GM19467 (cell line): ENCODE results near the gene ITGA8.

ENCODE experiments used
- ATAC-seq: cut with Tn5 transposase; IDR thresholded peaks from one replicate; pipeline ENCODE4 v1.9.1; 2021; ENCODE audit warnings: mild to moderate bottlenecking, moderate library complexity; ENCODE audit not compliant: unreplicated experiment

ITGA8 gene

DNA sequence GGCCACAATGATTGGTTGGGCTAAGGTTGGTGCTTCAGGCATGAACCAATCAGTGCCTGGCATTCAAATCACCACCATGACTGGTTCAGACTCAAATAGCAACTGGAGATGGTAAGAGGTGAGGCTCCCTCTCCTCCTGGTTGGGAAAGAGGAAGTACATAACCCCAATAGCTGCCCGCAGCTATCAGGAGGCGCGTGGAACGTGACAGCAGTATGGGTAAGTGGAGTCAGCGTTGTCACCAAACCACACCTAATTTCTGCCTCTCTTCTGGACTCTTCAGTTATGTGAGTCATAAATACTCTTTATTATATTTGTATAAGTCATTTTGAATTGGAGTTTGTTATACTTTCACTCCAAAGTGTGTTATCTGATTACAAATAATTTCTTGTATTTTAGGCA, 17.9 kb upstream of the ITGA8 start:
- ATAC-seq, result no peak

DNA sequence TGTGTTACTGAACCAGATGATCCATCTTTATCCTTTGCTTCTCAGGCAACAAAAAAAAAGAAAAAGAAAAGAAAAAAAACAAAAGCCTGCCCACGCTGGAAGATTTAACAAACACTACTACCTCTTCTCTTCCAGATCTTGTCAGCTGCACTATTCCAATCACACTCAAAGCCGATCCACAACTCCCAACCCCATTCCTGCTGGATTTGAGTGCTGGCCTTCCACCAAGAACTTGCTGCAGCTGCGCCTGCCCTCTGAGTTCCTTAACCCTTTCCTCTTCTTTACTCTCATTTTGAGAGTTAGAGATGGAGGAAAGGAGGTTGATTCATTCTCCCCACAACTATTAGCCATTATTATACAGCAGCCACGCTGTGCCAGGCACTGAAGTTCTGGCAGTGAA, 16.0 kb upstream of the ITGA8 start:
- ATAC-seq, result no peak

DNA sequence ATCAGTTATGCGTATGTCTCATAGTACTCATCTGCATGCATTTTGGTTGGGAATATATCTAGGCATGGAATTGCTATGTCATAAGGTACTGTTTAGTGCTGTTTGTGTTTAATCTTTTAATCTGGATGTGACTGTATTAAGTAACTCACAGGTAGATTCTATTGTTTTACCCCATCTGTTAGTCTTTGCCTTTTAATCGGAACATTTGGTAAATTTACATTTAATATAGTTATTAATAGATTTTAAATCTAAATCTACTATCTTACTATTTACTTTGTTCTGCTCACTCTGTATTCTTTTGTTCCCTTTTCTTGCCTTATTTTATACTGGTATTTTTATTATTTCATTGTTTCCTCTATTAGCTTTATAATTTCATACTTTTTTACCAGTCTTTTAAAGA, 10.6 kb upstream of the ITGA8 start:
- ATAC-seq, result no peak

DNA sequence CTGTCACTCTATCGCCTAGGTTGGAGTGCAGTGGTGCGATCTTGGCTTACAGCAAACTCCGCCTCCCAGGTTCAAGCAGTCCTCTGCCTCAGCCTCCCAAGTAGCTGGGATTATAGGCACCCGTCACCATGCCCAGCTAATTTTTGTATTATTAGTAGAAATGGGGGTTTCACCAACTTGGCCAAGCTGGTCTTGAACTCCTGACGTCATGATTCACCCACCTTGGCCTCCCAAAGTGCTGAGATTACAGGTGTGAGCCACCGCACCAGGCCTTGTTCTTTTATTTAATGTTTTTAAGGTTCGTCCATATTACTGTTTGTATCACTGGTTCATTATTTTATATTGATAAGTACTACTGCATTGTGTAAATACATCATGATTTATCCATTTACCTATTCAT, 10.2 kb upstream of the ITGA8 start:
- ATAC-seq, result no peak

DNA sequence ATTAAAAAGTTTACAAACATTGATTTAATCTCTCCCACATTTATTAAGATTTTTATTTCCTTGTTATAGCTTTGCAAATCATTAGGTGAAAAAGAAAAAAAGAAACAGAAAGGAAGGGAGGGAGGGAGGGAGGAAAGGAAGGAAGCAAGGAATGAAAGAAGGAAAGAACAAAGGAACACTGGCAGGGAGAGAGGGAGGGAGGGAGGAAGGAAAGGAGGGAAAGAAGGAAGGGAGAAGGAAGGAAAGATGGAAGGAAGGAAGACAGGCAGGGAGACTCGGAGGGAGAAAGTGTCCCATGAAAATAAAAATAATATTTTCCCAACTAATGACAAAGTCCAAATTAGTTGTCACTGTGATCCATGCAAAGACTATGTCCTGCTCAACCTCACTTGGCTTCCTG, 6.3 kb upstream of the ITGA8 start:
- ATAC-seq, result no peak

DNA sequence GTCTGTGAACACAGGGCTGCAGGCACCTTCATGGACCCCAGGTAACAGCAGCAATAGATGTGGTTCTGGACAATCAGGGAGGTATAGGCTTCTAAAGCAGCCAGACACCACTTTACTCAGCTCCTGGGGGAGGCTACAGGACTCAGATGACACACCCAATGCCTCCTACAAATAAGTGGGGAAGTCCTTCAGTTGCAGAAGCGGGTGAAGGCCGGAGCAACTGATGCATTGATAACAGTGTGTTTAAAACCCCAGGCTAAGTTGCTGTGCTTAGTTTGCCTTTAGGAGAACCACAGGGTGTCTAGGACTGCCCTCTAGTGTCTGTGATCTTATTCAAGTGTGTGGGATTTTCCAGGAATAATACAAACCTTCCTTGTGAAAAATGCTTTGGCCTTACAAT, 5.9 kb upstream of the ITGA8 start:
- ATAC-seq, result no peak

DNA sequence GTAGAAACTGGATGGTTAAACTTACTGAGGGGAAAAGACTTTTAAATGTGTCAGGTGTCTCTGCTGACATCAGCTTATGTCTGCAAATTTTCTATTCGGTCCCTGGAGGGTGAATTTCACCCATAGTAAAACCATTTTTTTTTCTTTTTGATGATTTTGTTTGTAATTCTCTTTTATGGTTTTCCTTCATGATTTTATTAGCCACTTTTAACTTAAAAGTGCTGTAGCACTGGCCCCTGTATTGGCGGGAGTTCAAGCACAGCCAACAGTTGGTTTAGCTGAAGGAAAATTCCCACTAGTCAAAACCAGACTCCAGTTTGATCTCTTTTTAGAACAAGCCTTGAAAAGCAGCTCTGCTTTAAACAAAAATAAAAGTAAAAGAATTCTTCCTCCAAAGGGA, 5.0 kb upstream of the ITGA8 start:
- ATAC-seq, result no peak

DNA sequence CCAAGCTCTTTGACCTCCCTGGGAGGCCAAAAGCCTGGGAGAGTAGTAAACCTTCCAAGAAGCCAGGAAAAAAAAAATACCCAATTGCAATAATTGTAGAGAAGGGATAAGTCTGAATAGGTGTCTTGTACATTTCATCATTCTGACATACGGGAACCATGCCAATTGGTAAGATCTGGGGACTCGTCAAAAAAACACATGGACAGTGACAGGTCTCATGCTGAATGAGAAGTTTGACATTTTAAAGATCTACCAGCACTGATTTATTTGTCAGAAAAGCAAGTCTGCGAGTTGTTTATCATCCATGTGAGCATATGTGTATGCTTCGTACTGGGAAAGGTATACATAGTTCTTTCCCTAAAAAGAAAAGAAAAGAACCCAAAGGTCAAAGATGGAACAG, 4.1 kb upstream of the ITGA8 start:
- ATAC-seq, result no peak

DNA sequence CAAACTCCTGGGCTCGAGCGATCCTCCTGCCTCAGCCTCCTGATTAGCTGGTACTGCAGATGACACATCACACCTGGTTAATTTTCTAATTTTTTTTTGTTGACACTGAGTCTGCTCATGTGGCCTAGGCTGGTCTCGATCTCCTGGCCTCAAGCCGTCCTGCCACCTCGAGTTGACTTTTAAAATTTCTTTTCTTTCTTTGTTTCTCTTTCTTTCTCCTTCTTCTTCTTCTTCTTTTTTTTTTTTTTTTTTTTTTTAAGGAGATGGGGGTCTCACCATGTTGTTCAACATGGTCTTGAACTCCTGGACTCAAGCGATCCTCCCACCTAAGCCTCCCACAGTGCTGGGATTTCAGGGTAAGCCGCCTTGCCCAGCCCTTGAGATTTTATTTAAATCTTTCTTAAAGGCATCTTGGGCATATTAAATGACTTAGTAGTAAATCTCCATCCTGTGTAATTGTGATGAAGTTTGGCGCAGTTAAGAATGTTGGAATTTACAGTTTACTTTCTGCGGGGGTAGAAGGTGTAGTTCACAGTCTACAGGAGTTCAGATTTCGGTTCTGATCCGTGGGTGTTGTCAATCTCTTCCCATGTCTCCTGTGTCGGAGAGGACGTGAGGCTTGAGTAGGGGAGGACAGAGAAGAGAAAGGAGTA, 1.0 kb upstream of the ITGA8 start:
- no peak for ATAC-seq

DNA sequence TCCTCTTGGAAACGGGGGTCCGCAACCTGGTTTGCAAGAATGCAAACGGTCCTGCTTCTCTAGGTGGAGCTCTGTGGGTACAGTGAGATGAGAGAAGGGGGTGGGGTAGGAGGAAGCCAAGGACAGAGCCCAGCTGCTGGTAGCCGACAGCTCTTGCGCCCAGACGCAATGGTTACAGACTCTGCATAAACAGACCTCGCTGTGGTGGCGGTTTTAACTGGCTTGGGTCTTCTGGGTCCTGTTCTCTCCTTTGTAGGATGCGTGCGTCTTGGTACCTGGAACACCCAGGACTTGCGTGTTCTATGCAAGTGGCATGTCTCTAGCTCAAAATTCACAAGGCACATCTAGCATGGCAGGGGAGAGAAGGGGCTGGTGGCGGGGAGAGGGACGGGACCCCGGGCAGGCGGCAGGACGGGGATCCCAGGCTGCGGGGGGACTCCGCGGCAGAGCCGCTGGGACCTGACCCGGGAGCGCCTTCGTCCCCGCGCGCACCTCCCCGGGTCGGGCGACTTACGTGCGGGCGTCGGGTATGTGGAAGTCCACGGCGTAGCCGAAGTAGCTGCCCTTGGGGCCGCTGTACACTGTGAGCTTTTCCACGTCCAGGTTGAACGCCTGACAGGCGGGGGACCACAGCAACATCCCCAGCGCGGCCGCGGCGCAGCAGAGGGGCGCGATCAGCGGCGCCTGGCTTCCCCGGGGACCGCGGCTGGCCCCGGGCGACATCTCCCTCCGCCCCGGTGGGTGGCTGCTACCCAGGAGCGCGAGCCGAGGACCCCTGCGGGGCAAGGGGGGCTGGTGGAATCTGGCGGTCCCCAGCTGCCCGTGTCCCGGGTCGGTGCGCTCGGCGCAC, 448 bp downstream of the ITGA8 start:
- ATAC-seq, result no peak

DNA sequence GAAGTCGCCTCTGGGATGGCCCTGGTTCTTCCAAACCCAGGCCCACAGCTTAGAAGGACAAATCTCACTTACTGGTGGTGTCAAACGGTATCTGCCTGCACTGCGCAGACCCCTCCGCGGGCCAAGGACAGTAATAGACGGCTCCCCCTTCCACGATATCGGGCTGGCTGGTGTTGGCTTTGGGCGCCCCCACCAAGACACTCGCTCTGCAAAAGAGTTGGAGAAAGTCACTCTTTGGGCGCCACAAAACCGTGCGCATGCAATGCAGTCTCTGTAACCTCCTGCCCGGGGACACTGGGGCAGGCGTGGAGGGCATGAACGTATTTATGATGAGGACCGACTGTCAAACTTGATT, 1.1 kb downstream of the ITGA8 start:
- no peak for ATAC-seq

DNA sequence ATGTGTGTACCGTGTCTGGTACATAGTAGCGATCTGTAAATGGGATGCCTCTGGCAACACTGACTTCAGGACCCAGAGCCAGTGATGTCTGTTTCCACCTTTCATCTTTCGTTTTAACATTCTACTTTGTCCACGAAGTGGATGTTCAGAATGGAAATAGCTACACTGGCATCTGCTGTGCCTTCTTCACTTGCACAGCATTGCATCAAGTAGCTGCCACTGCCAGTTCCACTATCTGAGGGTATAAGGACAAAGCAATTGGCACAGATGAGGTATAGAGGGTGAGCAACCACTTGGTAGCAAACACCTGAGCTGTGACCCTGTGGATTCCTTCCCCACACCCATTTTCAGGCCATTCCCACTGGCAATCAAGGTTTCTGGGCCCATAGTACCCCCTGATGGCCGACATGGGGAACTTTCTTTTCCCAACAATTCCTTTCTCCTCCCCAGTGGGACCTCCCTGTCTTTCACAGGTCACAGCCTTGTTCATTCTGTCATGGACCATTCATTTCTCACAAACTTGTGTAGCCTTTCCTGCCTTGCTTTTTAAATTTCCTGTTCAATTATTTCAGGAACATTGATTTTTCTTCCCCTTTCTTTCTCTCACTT, 4.0 kb downstream of the ITGA8 start:
- ATAC-seq, result no peak

DNA sequence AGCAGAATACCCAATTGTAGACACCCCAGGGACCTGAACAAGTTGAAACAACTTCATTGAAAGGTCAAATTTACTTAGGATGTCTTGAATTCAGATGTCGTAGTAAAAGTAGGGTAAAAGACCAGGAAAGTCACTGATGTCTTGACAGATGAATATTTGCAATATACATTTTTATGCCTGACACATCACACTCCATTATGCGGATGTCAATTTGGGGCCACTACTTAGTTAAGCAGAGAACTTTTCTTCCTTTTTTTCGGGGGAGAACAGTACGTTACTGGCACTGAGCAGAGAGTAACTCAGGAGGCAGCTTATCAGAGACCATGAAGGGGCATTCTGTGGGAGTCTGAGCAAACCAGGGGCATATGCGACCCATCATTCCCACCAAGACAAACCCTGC, 4.9 kb downstream of the ITGA8 start:
- ATAC-seq, result no peak

DNA sequence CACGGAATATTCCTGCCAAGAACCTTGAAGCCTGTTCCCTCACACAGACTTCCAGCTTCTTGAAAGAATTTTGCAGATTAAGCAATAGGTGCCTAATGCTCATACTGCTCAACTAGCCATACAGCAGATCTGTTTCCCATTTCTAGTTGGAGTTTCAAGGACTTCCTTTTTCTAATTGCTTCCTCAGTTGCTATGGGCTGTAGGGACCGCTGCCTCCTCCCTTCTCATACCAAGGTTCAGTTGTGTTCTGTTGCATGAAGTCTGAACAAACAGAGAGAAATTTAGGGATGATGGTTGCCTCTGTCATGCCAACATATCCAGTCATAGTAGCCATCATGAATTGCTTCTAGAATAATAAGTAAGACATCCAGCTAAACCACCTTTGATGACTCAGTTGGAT, 6.8 kb downstream of the ITGA8 start:
- ATAC-seq, result no peak

DNA sequence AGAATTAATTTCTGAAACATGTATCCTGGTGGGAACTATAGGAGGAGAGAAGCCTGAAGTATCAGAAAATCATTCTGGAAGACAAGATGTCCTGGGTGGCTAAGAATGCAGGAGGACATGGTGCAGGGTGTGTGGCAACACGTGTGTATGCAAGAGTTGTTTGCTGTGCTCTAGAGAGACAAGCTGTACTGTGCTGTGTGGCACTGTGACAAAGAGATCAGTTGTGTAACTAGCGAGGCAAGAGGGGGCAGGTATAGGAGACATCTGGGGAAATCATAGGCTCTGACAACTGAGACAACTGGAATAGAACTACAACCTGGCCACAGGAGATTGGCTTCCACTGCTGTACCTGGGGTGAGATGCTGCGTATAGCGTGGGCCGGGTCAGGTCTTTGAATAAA, 9.3 kb downstream of the ITGA8 start:
- ATAC-seq, result no peak

DNA sequence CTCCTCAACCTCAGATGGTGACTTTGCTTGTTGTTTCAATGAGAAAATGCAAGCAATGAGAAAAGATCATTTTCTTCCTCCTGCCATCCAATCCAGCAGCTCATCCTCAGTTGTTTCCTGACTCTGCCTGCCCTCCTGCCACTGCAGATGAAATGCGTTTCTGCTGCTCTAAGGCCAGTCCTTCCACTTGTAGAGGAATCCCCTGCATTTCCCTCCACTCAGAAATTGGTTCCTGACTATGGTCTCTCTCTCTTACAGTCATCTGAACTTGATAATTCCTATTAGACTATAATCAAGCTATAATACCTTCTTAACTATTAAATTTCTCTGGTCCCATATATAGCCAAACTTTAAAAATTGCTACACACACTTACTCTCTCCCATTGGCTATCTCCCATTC, 14.4 kb downstream of the ITGA8 start:
- ATAC-seq, result no peak

DNA sequence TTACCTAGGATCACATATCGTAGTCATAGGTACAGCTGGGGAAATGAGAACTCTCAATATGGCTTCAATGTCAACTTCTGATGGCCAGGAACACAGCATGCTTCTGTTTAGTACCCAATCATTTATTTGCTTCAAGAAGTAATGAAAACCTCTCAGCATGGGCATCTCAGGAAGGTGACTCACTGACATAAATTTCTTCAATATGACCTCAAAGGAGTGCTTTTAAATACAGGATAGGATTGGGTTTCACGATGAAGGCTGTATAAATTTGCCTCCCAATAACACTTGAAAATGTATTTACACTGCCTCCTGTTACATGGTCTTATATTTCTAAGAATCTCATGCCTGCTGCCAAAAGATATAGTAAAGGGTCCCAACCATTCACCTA, 15.1 kb downstream of the ITGA8 start:
- no peak for ATAC-seq

DNA sequence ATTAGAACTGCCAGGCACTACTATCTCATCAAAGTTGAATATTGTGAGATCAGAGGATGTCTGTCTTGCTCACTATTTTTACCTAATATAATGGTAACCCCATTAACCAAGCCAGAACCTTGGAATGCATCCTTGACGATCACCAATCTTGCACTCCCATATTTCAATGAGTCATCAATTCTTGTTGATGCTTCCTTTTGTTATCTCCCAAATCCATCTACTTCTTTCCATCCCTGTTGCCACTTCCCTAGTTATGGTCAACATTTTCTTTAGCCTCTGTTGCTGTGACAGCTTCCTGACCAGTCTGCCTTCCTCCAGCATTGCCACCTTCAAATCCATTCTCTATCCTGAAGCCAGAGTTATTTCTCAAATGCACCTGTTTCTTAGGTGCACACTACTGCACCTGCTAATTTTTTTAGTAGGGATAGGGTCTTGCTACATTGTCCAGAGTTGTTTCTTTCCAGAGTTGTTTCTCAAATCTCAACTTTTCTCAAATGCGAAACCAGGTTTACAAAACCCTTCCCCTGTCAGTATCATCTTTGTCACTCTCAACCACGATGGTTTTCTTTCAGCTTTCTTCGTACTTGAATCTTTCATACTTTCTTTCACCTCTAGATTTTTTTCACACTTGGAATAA, 15.7 kb downstream of the ITGA8 start:
- ATAC-seq, result no peak

DNA sequence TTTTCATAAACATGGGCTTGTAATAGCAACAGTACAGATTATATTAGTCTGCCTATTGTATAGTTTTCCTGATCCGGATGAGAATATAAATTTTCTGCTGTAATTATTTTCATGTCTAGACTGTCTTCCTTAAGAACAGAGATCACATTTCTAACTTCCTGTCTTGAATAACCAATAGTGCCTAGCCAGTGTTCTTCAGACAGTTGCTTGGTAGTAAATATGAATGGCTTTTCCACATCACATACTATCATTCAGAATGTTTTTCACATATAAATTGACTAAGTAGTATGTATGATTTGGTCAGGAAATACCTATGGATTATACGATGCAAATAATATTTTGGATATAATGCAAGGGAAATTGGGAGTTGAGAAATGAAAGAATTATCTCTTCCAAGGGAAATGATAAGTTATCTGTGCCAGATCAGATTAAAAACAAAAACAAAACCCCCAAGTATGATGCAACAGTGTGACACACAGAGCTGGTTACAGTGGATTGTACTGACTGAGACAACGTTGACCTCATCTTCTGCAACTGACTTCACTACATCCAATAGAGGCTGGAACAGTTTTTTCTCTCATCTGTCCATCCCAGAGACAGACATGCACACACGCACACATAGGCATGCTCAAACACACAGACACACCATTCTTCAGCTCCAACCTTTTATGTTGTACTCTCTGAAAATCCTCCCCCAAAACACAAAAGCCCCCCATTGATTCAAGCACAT, 16.4 kb downstream of the ITGA8 start:
- ATAC-seq, result no peak

DNA sequence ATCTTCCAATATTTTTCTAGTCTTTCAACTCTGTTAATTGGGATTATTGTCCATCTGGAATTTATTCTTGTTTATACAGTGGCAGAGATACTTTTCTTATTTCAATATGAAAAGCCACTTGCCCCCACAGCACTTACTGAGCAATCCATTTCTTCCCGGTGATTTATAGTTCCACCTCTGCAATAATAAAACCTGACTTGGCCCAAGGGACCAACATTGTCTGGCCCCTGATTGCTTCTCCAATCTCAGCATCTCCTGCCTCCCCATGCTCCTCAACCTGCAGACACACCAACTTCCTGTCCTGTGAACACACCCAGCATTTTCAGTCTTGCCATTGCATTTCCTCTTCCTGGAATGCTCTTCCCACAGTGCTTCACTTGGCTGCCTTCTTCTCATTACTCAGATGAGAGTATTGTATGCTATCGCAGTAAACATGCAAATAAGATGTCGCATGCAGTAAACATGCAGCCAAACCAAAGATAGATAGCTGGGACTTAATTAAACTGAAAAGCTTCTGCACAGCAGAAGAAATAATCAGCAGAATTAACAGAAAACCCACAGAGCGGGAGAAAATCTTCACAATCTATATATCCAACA, 19.5 kb downstream of the ITGA8 start:
- ATAC-seq, result no peak

DNA sequence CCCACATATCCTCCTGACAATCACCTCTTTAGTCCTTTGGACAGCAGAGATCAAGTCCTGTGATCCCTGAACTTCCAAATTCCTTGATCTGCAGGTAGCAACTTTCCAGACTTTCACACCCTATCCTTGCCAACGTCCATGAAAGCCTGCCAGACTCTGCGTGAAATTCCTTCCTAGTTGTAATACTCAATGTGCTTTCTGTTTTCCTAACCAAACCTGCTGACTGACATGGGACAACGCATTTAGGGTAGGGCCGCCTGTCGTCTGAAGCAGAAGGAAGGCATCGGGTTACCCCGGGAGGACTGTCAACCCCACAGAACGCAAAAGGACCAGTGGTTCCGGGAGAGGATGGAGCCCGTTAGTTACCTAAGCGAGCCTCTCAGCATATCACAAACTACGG, 23.9 kb downstream of the ITGA8 start:
- no peak for ATAC-seq
